IMR-90 (cell line): ENCODE results near the gene SLC7A10.

Experiments used
- CEBPB ChIP-seq: IDR thresholded peaks from 2 replicates; pipeline ENCODE4 v1.6.1; 2012; ENCODE audit warnings: low read depth, low read length, improper control_type of control experiment
- CHD1 ChIP-seq: IDR thresholded peaks from 2 replicates; pipeline ENCODE4 v1.6.1; 2012; ENCODE audit warnings: low read depth, low read length, improper control_type of control experiment
- ELK1 ChIP-seq: fragments of 150-350 bp; IDR thresholded peaks from 2 replicates; pipeline ENCODE4 v1.6.1; 2016; ENCODE audit warnings: low read depth, mild to moderate bottlenecking, low read length, moderate library complexity, borderline replicate concordance
- MAFK ChIP-seq: IDR thresholded peaks from 2 replicates; pipeline ENCODE4 v1.6.1; 2012; ENCODE audit warnings: low read depth, low read length, improper control_type of control experiment
- MXI1 ChIP-seq: IDR thresholded peaks from 2 replicates; pipeline ENCODE4 v1.6.1; 2012; ENCODE audit warnings: low read depth, mild to moderate bottlenecking, low read length, moderate library complexity, borderline replicate concordance
- NFE2L2 ChIP-seq: fragments of 150-350 bp; IDR thresholded peaks from 2 replicates; pipeline ENCODE4 v1.6.1; 2016; ENCODE audit warnings: low read depth, mild to moderate bottlenecking, low read length
- POLR2A ChIP-seq: IDR thresholded peaks from 2 replicates; pipeline ENCODE4 v1.6.1; 2012; ENCODE audit warnings: mild to moderate bottlenecking, low read depth, low read length
- RAD21 ChIP-seq: IDR thresholded peaks from 2 replicates; pipeline ENCODE4 v1.6.1; 2012; ENCODE audit warnings: low read length, improper control_type of control experiment
- RFX5 ChIP-seq: IDR thresholded peaks from 2 replicates; pipeline ENCODE4 v1.8.0; 2012; ENCODE audit warnings: low read depth, mild to moderate bottlenecking, low read length, moderate library complexity
- SMC3 ChIP-seq: fragments of 150-350 bp; IDR thresholded peaks from 2 replicates; pipeline ENCODE4 v1.6.1; 2016; ENCODE audit warnings: low read depth, mild to moderate bottlenecking, antibody characterized with exemption, low read length, moderate library complexity
- USF2 ChIP-seq: fragments of 150-350 bp; IDR thresholded peaks from 2 replicates; pipeline ENCODE4 v1.6.1; 2017; ENCODE audit warnings: mild to moderate bottlenecking, antibody characterized with exemption, low read length, low read depth
- TF ChIP-seq, protein P1 (sequence below): conservative IDR thresholded peaks from 2 replicates; pipeline ENCODE4 v1.5.1; 2012; ENCODE audit warnings: mild to moderate bottlenecking, low read depth, low read length, improper control_type of control experiment

DNA sequence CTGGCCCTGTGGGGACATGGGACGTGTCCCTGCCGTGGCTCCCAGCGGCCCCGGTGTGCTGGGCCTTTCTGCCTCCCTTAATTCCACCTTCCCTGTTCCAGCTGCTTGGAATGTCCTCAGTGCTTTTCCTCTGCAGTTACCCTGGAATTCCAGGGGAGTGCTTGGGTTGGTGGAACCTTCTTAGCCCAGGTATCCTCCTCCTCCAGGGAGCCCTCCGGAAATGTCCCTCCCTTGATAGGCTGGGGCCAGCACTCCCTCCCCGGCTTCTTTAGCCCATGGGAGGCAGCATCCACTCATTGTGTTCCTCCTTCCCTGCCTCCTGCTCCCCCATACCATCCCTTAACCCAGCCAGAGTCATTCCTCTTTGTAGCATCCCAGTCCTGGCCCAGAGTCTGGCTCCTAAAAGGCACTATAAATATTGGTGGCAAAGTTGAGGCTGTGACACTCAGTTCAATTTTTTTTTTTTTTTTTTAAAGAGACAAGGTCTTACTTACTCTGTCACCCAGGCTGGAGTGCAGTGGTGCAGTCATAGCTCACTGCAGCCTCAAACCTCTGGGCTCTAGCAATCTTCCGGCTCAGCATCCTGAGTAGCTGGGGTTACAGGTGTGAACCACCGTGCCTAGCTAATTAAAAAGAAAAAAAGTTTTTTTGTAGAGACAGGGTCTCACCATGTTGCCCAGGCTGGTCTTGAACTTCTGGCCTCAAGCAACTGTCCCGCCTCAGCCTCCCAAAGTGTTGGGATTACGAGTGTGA lies 13.7 kb upstream of the SLC7A10 start:
- TF ChIP-seq SMC3 (no peak), MAFK (no peak), POLR2A (no peak), RAD21 (no peak), NFE2L2 (no peak), USF2 (no peak), CHD1 (no peak), MXI1 (no peak), ELK1 (no peak), CEBPB (no peak), RFX5 (no peak)
- TF ChIP-seq, protein P1, sequence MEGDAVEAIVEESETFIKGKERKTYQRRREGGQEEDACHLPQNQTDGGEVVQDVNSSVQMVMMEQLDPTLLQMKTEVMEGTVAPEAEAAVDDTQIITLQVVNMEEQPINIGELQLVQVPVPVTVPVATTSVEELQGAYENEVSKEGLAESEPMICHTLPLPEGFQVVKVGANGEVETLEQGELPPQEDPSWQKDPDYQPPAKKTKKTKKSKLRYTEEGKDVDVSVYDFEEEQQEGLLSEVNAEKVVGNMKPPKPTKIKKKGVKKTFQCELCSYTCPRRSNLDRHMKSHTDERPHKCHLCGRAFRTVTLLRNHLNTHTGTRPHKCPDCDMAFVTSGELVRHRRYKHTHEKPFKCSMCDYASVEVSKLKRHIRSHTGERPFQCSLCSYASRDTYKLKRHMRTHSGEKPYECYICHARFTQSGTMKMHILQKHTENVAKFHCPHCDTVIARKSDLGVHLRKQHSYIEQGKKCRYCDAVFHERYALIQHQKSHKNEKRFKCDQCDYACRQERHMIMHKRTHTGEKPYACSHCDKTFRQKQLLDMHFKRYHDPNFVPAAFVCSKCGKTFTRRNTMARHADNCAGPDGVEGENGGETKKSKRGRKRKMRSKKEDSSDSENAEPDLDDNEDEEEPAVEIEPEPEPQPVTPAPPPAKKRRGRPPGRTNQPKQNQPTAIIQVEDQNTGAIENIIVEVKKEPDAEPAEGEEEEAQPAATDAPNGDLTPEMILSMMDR: no peak
